Mesenchymal stem cell (in vitro differentiated cells and primary cell): ENCODE measurements around the gene FAM13A.

Experiments
- DNase-seq: peaks from one replicate; pipeline ENCODE4 v3.0.0-alpha.2; 2013
- H2AFZ ChIP-seq: one replicate; pipeline ENCODE4 v1.6.1; 2013; ENCODE audit warnings: low read depth, mild to moderate bottlenecking, control low read depth, inconsistent platforms, low read length, moderate library complexity
- H2AK5ac ChIP-seq: 2 replicates; pipeline ENCODE4 v1.6.1; 2013; ENCODE audit warnings: low read length, moderate library complexity, mild to moderate bottlenecking, inconsistent platforms; ENCODE audit not compliant: severe bottlenecking
- H2BK120ac ChIP-seq: one replicate; pipeline ENCODE4 v1.6.1; 2013; ENCODE audit warnings: low read depth, mild to moderate bottlenecking, inconsistent platforms, low read length, moderate library complexity
- H2BK12ac ChIP-seq, 2 experiments: one replicate each; pipeline ENCODE4 v1.6.1; 2013; ENCODE audit warnings: inconsistent platforms in 2 of 2, low read length in 2 of 2, mild to moderate bottlenecking in 2 of 2, moderate library complexity in 2 of 2, control low read depth in 1 of 2
- H2BK15ac ChIP-seq: one replicate; pipeline ENCODE4 v1.6.1; 2013; ENCODE audit warnings: mild to moderate bottlenecking, low read depth, inconsistent platforms; ENCODE audit not compliant: poor library complexity, severe bottlenecking
- H2BK5ac ChIP-seq: 2 replicates; pipeline ENCODE4 v1.6.1; 2013; ENCODE audit warnings: low read depth, mild to moderate bottlenecking, low read length, control low read depth, inconsistent platforms; ENCODE audit not compliant: poor library complexity, severe bottlenecking
- H3K14ac ChIP-seq, 2 experiments: one replicate each; pipeline ENCODE4 v1.6.1; 2013; ENCODE audit warnings: inconsistent platforms in 2 of 2, low read length in 2 of 2, control low read depth in 1 of 2, mild to moderate bottlenecking in 1 of 2, moderate library complexity in 1 of 2
- H3K18ac ChIP-seq, 2 experiments: one replicate each; pipeline ENCODE4 v1.6.1; 2013; ENCODE audit warnings: inconsistent platforms in 2 of 2, low read length in 2 of 2, control low read depth in 1 of 2, low read depth in 1 of 2, mild to moderate bottlenecking in 1 of 2
- H3K23ac ChIP-seq, 2 experiments: one replicate each; pipeline ENCODE4 v1.6.1; 2013; ENCODE audit warnings: inconsistent platforms in 2 of 2, low read length in 2 of 2, mild to moderate bottlenecking in 2 of 2, moderate library complexity in 2 of 2, control low read depth in 1 of 2
- H3K27ac ChIP-seq: 2 replicates; pipeline ENCODE4 v1.5.1; 2013; ENCODE audit warnings: mild to moderate bottlenecking, moderate library complexity, low read length, control low read depth, inconsistent platforms; ENCODE audit not compliant: poor library complexity, severe bottlenecking
- H3K27me3 ChIP-seq, 2 experiments: 2 replicates each; pipeline versions ENCODE4 v1.6.1 to v1.7.0; 2013; ENCODE audit warnings: low read length in 2 of 2, mild to moderate bottlenecking in 2 of 2, moderate library complexity in 2 of 2, control low read depth in 1 of 2, inconsistent platforms in 1 of 2; ENCODE audit not compliant: control insufficient read depth in 1 of 2, insufficient read depth in 1 of 2
- H3K36me3 ChIP-seq, 2 experiments: 2 replicates each; pipeline versions ENCODE4 v1.6.1 to v1.7.0; 2013; ENCODE audit warnings: low read length in 2 of 2, control low read depth in 1 of 2, inconsistent platforms in 1 of 2, low read depth in 1 of 2, mild to moderate bottlenecking in 1 of 2; ENCODE audit not compliant: insufficient read depth in 2 of 2, control insufficient read depth in 1 of 2
- H3K4ac ChIP-seq, 2 experiments: one replicate each; pipeline ENCODE4 v1.6.1; 2013; ENCODE audit warnings: inconsistent platforms in 2 of 2, low read length in 2 of 2, mild to moderate bottlenecking in 2 of 2, moderate library complexity in 2 of 2, control low read depth in 1 of 2, low read depth in 1 of 2
- H3K4me1 ChIP-seq: 2 replicates; pipeline ENCODE4 v1.6.1; 2013; ENCODE audit warnings: low read depth, low read length, control low read depth; ENCODE audit not compliant: control insufficient read depth, insufficient read depth
- H3K4me2 ChIP-seq: 2 replicates; pipeline ENCODE4 v1.6.1; 2013; ENCODE audit warnings: low read length, mild to moderate bottlenecking, inconsistent platforms; ENCODE audit not compliant: poor library complexity, severe bottlenecking
- H3K4me3 ChIP-seq, 2 experiments: 2 replicates each; pipeline versions ENCODE4 v1.5.1 to v1.7.0; 2013; ENCODE audit warnings: low read length in 2 of 2, mild to moderate bottlenecking in 2 of 2, control low read depth in 1 of 2, low read depth in 1 of 2; ENCODE audit not compliant: insufficient read depth in 1 of 2
- H3K79me1 ChIP-seq: replicated peaks from 2 replicates; pipeline ENCODE4 v1.6.1; 2013; ENCODE audit warnings: mild to moderate bottlenecking, control low read depth, low read length, inconsistent platforms; ENCODE audit not compliant: poor library complexity, severe bottlenecking
- H3K9ac ChIP-seq: 2 replicates; pipeline ENCODE4 v1.7.0; 2013; ENCODE audit warnings: mild to moderate bottlenecking, low read length, moderate library complexity
- H3K9me3 ChIP-seq: 2 replicates; pipeline ENCODE4 v1.7.0; 2013; ENCODE audit warnings: mild to moderate bottlenecking, low read length; ENCODE audit not compliant: control insufficient read depth
- H4K8ac ChIP-seq: one replicate; pipeline ENCODE4 v1.6.1; 2013; ENCODE audit warnings: inconsistent platforms, mild to moderate bottlenecking, low read length, moderate library complexity
- H4K91ac ChIP-seq: one replicate; pipeline ENCODE4 v1.6.1; 2013; ENCODE audit warnings: mild to moderate bottlenecking, low read length, inconsistent platforms
- WGBS: methylation state at CpG from one replicate; pipeline ENCODE4 v1.1.7; 2013; ENCODE audit warnings: mixed read lengths; 5-methylcytosine and 5-hydroxymethylcytosine counted together

FAM13A gene

DNA sequence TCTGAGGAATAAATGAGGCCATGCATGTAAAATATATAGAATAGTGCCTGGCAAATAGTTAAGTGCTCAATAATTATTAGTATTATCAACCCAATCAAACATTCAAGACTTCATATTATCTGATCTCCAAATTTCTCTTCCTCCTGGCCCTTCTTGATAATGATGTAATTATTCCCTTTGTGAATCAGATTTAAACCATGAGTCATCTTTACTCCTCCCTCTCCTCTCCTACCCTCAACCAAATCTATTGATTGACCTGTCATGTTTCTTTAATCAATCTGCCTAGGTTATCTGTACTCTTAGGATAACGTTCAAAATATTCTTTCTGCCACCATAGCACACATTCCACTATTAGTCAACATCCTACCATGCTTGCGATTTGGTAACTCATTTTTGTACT is 229.5 kb downstream of the FAM13A start:
- Histone ChIP-seq H3K4ac (no peak overlapping the region), H2BK15ac (no peak overlapping the region), H3K27ac (no peak overlapping the region), H4K91ac (no peak overlapping the region), H3K36me3 (no peaks in the 10 kb centered on the region), H3K18ac (no peak overlapping the region), H4K8ac (no peak overlapping the region), H3K9me3 (no peaks in the 10 kb centered on the region), H3K23ac (no peak overlapping the region), H2AFZ (no peak overlapping the region), H3K14ac (no peak overlapping the region), H2AK5ac (no peak overlapping the region), H3K4me3 (no peak overlapping the region), H3K27me3 (no peaks in the 10 kb centered on the region), H2BK12ac (no peak overlapping the region), H2BK5ac (no peak overlapping the region), H3K4me1 (no peaks in the 10 kb centered on the region), H2BK120ac (no peak overlapping the region), H3K4me2 (no peak overlapping the region), H3K79me1 (no peaks in the 10 kb centered on the region), H3K9ac (no peak overlapping the region)
- DNase-seq = no peak
- WGBS = 78% methylated on average over 2 of the region's 2 CpGs

DNA sequence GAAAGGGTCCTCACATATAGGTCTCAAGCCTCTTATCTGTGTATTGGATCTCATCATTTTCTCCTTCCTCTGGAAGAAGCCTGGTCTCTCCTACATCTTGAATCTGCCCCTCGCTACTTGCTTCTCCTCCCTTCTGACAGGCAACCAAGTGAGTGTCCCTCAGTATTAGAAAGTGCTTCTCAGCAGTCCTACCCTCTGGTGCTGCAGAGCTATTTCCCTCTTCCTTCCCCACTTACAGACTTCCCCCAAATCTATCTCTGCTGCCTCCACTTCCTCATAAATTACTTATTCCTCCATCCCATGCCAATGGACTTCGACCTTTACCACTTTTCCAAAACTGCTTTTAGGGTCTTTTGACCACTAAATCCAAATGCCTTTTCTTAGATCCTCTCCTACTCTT is 230.2 kb downstream of the FAM13A start:
- H4K8ac ChIP-seq = no peak overlapping the region
- no peak for DNase-seq
- no peak overlapping the region for H2BK120ac ChIP-seq
- no peaks in the 10 kb centered on the region for H3K4me1 ChIP-seq
- no peak overlapping the region for H2BK5ac ChIP-seq
- no peaks in the 10 kb centered on the region for H3K79me1 ChIP-seq
- no peak overlapping the region for H3K23ac ChIP-seq
- H3K27ac ChIP-seq = no peak overlapping the region
- no peak overlapping the region for H2AFZ ChIP-seq
- no peaks in the 10 kb centered on the region for H3K36me3 ChIP-seq
- H3K9me3 ChIP-seq = no peaks in the 10 kb centered on the region
- H3K4ac ChIP-seq = no peak overlapping the region
- H3K27me3 ChIP-seq = no peaks in the 10 kb centered on the region
- no peak overlapping the region for H3K9ac ChIP-seq
- WGBS = 98% methylated on average over 2 of the region's 2 CpGs
- no peak overlapping the region for H4K91ac ChIP-seq
- no peak overlapping the region for H2BK12ac ChIP-seq
- no peak overlapping the region for H3K4me2 ChIP-seq
- H3K18ac ChIP-seq = no peak overlapping the region
- no peak overlapping the region for H3K14ac ChIP-seq
- H2BK15ac ChIP-seq = no peak overlapping the region
- H2AK5ac ChIP-seq = no peak overlapping the region
- H3K4me3 ChIP-seq = no peak overlapping the region

DNA sequence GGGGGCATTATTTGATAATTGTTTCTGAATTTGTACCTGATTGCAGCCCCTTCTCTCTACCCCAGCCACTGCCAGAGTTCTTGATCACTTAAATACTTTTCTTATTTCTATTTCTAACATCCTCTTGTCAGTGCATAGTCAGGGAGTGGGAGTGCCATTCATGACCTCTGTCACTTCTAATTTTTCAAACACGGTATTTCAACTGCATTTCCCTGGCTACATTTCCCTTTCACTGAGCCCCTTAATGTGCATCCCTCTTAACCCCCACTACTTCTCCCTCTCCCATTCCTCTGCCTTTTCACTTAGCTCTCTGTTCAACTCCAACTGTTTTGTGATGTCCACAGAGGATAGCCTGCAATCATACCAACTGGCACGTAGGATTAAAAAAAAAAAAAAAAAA is 231.1 kb downstream of the FAM13A start:
- Histone ChIP-seq H3K14ac (peak overlapping the region in 1 of 2 experiments; percentile 48), H4K91ac (no peak overlapping the region), H3K18ac (no peak overlapping the region), H3K4ac (no peak overlapping the region), H4K8ac (no peak overlapping the region), H3K27ac (no peak overlapping the region), H3K23ac (no peak overlapping the region), H3K4me3 (no peak overlapping the region), H2AFZ (no peak overlapping the region), H3K79me1 (peaks cover 2% of the 10 kb centered on the region), H3K36me3 (no peaks in the 10 kb centered on the region), H2BK5ac (no peak overlapping the region), H3K9me3 (no peaks in the 10 kb centered on the region), H2BK15ac (no peak overlapping the region), H2BK120ac (no peak overlapping the region), H2BK12ac (no peak overlapping the region), H3K4me2 (no peak overlapping the region), H3K4me1 (no peaks in the 10 kb centered on the region), H3K27me3 (no peaks in the 10 kb centered on the region), H3K9ac (no peak overlapping the region), H2AK5ac (no peak overlapping the region)
- no peak for DNase-seq
- 84% methylated on average over 2 of the region's 2 CpGs for WGBS

DNA sequence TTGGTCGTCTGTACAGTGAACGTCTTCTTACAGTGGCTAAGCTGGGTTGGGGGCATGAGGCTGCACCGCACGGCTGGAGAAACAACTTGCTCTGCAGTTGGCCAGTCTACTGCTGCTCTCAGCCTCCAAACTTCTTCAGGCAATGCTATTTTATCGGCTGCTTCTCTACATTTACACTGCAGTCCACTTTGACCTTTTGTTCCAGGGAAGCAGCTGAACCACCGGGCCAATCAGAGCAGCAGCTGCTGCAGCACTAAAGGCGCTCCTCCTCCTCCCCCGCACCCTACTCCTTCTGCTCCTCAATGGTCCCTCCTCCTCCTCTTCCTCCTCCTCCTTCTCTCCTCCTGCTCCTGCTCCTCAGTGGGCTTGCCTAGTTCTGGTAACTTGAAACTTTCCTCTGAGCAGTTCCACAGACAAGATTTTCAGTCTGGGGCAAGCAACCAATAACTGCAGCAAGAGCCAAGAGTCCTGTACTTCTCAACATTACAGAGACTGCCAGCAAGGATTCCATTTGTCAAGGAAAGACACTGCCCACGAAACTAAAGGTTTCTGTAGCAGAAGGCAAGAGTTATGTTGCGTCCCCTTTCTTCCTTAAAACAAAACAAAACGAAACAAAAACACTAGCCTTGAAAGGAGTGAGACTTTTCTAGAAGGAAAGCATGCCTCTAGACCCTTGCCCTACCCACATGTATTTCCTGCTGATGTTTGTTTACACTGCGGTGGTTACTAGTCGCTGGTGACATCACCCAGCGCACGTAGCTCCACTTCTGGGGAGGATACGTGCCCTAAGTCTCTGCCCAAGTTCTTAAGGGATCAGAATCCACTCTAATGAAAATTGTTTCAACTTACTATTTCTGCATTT is 233.7 kb downstream of the FAM13A start:
- Histone ChIP-seq H3K4me1 (no peaks in the 10 kb centered on the region), H3K9me3 (no peaks in the 10 kb centered on the region), H3K79me1 (peaks cover 4% of the 10 kb centered on the region), H3K9ac (peak overlapping the region; percentile 94), H2AFZ (peak overlapping the region; percentile 53), H3K36me3 (no peaks in the 10 kb centered on the region), H2BK12ac (peak overlapping the region in 1 of 2 experiments; percentile 72), H4K8ac (no peak overlapping the region), H3K14ac (no peak overlapping the region), H4K91ac (no peak overlapping the region), H3K27ac (peak overlapping the region; percentile 81), H2BK120ac (no peak overlapping the region), H3K23ac (no peak overlapping the region), H2BK15ac (no peak overlapping the region), H2BK5ac (no peak overlapping the region), H3K4ac (peak overlapping the region in 1 of 2 experiments; percentile 55), H3K18ac (peak overlapping the region; percentile 68 to 96), H3K27me3 (no peaks in the 10 kb centered on the region), H3K4me3 (peak overlapping the region; percentile 47 to 87), H2AK5ac (no peak overlapping the region), H3K4me2 (peak overlapping the region; percentile 96)
- under 1% methylated on average over 16 of the region's 16 CpGs for WGBS
- DNase-seq = peak; percentile 98
